Ovary (tissue), 9 donors: Measurements from ENCODE around the gene ATXN2. TPM values are rescaled to one million over a fixed set of nuclear protein-coding genes. Genes with fewer than 3 reads are reported as not detected.
A peak's percentile ranks its signal among the peaks of the same experiment; 100 is the strongest.

ENCODE experiments used
- DNase-seq, 5 donors: peaks; one replicate each; pipeline ENCODE4 v3.0.0-alpha.2; 2019 to 2020
- H3K27ac ChIP-seq, 2 donors: fragments of 200-600 bp; one replicate each; pipeline versions ENCODE4 v1.5.1 to v1.8.0; 2019 to 2022
- H3K27me3 ChIP-seq: fragments of 200-600 bp; one replicate; pipeline ENCODE4 v1.8.0; 2022
- H3K36me3 ChIP-seq: fragments of 200-600 bp; sonication (generic); one replicate; pipeline ENCODE4 v1.5.1; 2019
- H3K4me1 ChIP-seq: one replicate; pipeline ENCODE4 v1.8.1; 2013; ENCODE audit warnings: mild to moderate bottlenecking, moderate library complexity; ENCODE audit not compliant: insufficient read depth
- H3K4me3 ChIP-seq: fragments of 200-600 bp; sonication (generic); one replicate; pipeline ENCODE4 v1.5.1; 2017
- H3K9me3 ChIP-seq, 2 donors: fragments of 200-600 bp in 1 of 2; sonication (generic) in 1 of 2; one replicate each; pipeline versions ENCODE4 v1.5.1 to v1.8.1; 2013 to 2019; ENCODE audit warnings: mild to moderate bottlenecking in 1 of 2, moderate library complexity in 1 of 2
- CTCF ChIP-seq, 3 donors: fragments of 450-650 bp in 2 of 3; fragments of 200-600 bp in 1 of 3; IDR thresholded peaks; one replicate each; pipeline versions ENCODE4 v1.5.1 to v1.8.0; 2016 to 2022; ENCODE audit warnings: antibody characterized with exemption in 3 of 3, mild to moderate bottlenecking in 1 of 3
- EP300 ChIP-seq: sonication (generic); formaldehyde crosslinking; IDR thresholded peaks from one replicate; pipeline ENCODE4 v1.6.1; 2017; ENCODE audit warnings: antibody characterized with exemption
- POLR2A ChIP-seq: fragments of 450-650 bp; IDR thresholded peaks from one replicate; pipeline ENCODE4 v1.6.1; 2017; ENCODE audit warnings: antibody characterized with exemption, mild to moderate bottlenecking, moderate library complexity
- WGBS, 3 donors: extraction: QIAGEN DNeasy Blood & Tissue Kit in 1 of 3; methylation state at CpG; one replicate each; pipeline versions ENCODE4 v1.1.5 to v1.1.7; 2013 to 2017; 5-methylcytosine and 5-hydroxymethylcytosine counted together
- intact Hi-C, 4 donors: fragments of 100-400 bp; cut with DNase I; formaldehyde crosslinking; loops; one replicate each; pipeline versions ENCODE4 v1.11.0 to v1.15.1; 2022 to 2023
- polyA plus RNA-seq, 2 donors: library from polyadenylated mRNA; stranded (reverse); fragments of 200-250 nt in 1 of 2; fragments of 350-450 nt in 1 of 2; fragmentation: Illumina TruSeq in 1 of 2; extraction: RNeasy Lipid Tissue Mini Kit (QIAGEN cat#74804) in 1 of 2; gene quantifications; one replicate each; pipeline ENCODE4 v1.2.3, GENCODE V29; 2013 to 2014
- total RNA-seq, 7 donors: library from RNA; depleted of rRNA in 2 of 7; stranded (reverse); fragments of >200 nt in 2 of 7; fragmentation: NEBNext Ultra II Directional in 3 of 7; extraction: Animal tissue kit (Norgen Biotek cat#: 25700) in 3 of 7; gene quantifications; one replicate each; pipeline versions ENCODE4 v1.1.0 to v1.2.4, GENCODE V29; 2016 to 2023
- donor health status: DM: no; HTN: no; CAD: no; lungs with moderate emphysema.
- donor health status: DM: no; HTN: no; CAD: no.
- donor health status: Bipolar disorder and iron deficiency.
- donor health status: DM: yes; HTN: yes; CAD: no.
- donor health status: DM: no; HTN: no; CAD: no.
- donor health status: DM: yes; HTN: yes; CAD: no.

ATXN2 gene
- total and polyA plus RNA-seq, 9 donors = 28.4 to 106 (median 60.9) TPM

- TF ChIP-seq POLR2A = no peak
- TF ChIP-seq CTCF (IDR thresholded peaks at IDR 0.05) = no peak
- no peak for TF ChIP-seq EP300
- WGBS, 3 donors = 41 to 58% (median 44%) methylated on average over 9 of the region's 9 CpGs
- no peak for DNase-seq
Observed at GRCh38 chr12:111438481-111438880, 160.6 kb downstream of the ATXN2 start.

GRCh38 chr12:111437816-111438454 lies 161.2 kb downstream of the ATXN2 start:
- no peak for TF ChIP-seq EP300
- no peak for TF ChIP-seq CTCF (IDR thresholded peaks at IDR 0.05)
- no peak for TF ChIP-seq POLR2A
- Histone ChIP-seq H3K36me3 (no peaks in the 10 kb centered on the region), H3K9me3 (no peaks in the 10 kb centered on the region), H3K4me3 (no peak overlapping the region), H3K4me1 (peaks cover 15% of the 10 kb centered on the region), H3K27ac (no peak overlapping the region), H3K27me3 (no peaks in the 10 kb centered on the region)
- 68 to 77% (median 72%) methylated on average over 8 of the region's 8 CpGs for WGBS, 3 donors
- DNase-seq = no peak
- intact Hi-C loops = no loop called here

More at GRCh38 chr12:111438481-111438880, 160.6 kb downstream of the ATXN2 start:
- H3K27me3 ChIP-seq = no peaks in the 10 kb centered on the region
- no peaks in the 10 kb centered on the region for H3K36me3 ChIP-seq
- no peaks in the 10 kb centered on the region for H3K9me3 ChIP-seq
- no peak overlapping the region for H3K4me3 ChIP-seq
- intact Hi-C loops = no loop called here
- peaks cover 15% of the 10 kb centered on the region for H3K4me1 ChIP-seq
- H3K27ac ChIP-seq = no peak overlapping the region

GRCh38 chr12:111436811-111437210 lies 162.3 kb downstream of the ATXN2 start:
- no peaks in the 10 kb centered on the region for H3K9me3 ChIP-seq
- H3K27ac ChIP-seq = no peak overlapping the region
- intact Hi-C loops = no loop called here
- no peak overlapping the region for H3K4me3 ChIP-seq
- no peaks in the 10 kb centered on the region for H3K36me3 ChIP-seq
- H3K4me1 ChIP-seq = peaks cover 15% of the 10 kb centered on the region
- WGBS, 3 donors = 73 to 75% (median 75%) methylated on average over 4 of the region's 4 CpGs
- no peaks in the 10 kb centered on the region for H3K27me3 ChIP-seq
- TF ChIP-seq EP300 (no peak), POLR2A (no peak)
- DNase-seq = no peak

GRCh38 chr12:111436266-111436665 lies 162.8 kb downstream of the ATXN2 start:
- intact Hi-C loops = no loop called here
- no peak overlapping the region for H3K4me3 ChIP-seq
- H3K27me3 ChIP-seq = no peaks in the 10 kb centered on the region
- peaks cover 15% of the 10 kb centered on the region for H3K4me1 ChIP-seq
- no peak for DNase-seq
- no peaks in the 10 kb centered on the region for H3K9me3 ChIP-seq
- WGBS, 3 donors = 80 to 88% (median 82%) methylated on average over 7 of the region's 7 CpGs
- no peak overlapping the region for H3K27ac ChIP-seq
- TF ChIP-seq CTCF (IDR thresholded peaks at IDR 0.05) (no peak), POLR2A (no peak), EP300 (no peak)
- H3K36me3 ChIP-seq = no peaks in the 10 kb centered on the region

GRCh38 chr12:111435661-111436201 lies 163.4 kb downstream of the ATXN2 start:
- Histone ChIP-seq H3K9me3 (no peaks in the 10 kb centered on the region), H3K27ac (peak overlapping the region; percentile 55 to 57), H3K27me3 (no peaks in the 10 kb centered on the region), H3K36me3 (no peaks in the 10 kb centered on the region), H3K4me3 (no peak overlapping the region), H3K4me1 (peaks cover 15% of the 10 kb centered on the region)
- intact Hi-C loops = no loop called here
- no peak for TF ChIP-seq CTCF (IDR thresholded peaks at IDR 0.05)
- no peak for TF ChIP-seq POLR2A
- no peak for TF ChIP-seq EP300
- no peak for DNase-seq
- WGBS, 3 donors = 80 to 85% (median 84%) methylated on average over 16 of the region's 16 CpGs
